Smooth muscle cell (in vitro differentiated cells): ENCODE measurements around the gene OVCA2. TPM values are rescaled to one million over a fixed set of nuclear protein-coding genes. Genes with fewer than 3 reads are reported as not detected.

ENCODE experiments used
- DNase-seq: peaks from one replicate; lab custom pipeline; 2025; ENCODE audit not compliant: unreplicated experiment; lab: John Stamatoyannopoulos, UW
- H2AFZ ChIP-seq: fragments of 200-600 bp; sonication (generic); 2 replicates; pipeline ENCODE4 v1.6.0; 2016; ENCODE audit warnings: antibody characterized with exemption, low read depth, mild to moderate bottlenecking
- H3F3A ChIP-seq: fragments of 200-600 bp; sonication (generic); 2 replicates; pipeline ENCODE4 v1.6.0; 2017; ENCODE audit warnings: antibody characterized with exemption, low read depth
- H3K27ac ChIP-seq: fragments of 200-600 bp; sonication (generic); 2 replicates; pipeline ENCODE4 v1.5.1; 2016; ENCODE audit warnings: low read depth, mild to moderate bottlenecking
- H3K27me3 ChIP-seq: fragments of 200-600 bp; sonication (generic); 2 replicates; pipeline ENCODE4 v1.6.1; 2016; ENCODE audit warnings: low read depth, mild to moderate bottlenecking
- H3K36me3 ChIP-seq: fragments of 200-600 bp; sonication (generic); 2 replicates; pipeline ENCODE4 v1.5.1; 2016; ENCODE audit warnings: low read depth
- H3K4me1 ChIP-seq: fragments of 200-600 bp; sonication (generic); 2 replicates; pipeline ENCODE4 v1.5.1; 2016; ENCODE audit warnings: low read depth
- H3K4me2 ChIP-seq: fragments of 200-600 bp; sonication (generic); 2 replicates; pipeline ENCODE4 v1.6.0; 2016; ENCODE audit warnings: mild to moderate bottlenecking
- H3K4me3 ChIP-seq: fragments of 200-600 bp; sonication (generic); 2 replicates; pipeline ENCODE4 v1.5.1; 2016; ENCODE audit warnings: mild to moderate bottlenecking
- H3K79me2 ChIP-seq: fragments of 200-600 bp; sonication (generic); 2 replicates; pipeline ENCODE4 v1.6.0; 2016; ENCODE audit warnings: low read depth, mild to moderate bottlenecking
- H3K9ac ChIP-seq: fragments of 200-600 bp; sonication (generic); 2 replicates; pipeline ENCODE4 v1.6.0; 2016; ENCODE audit warnings: low read depth
- H3K9me3 ChIP-seq: fragments of 200-600 bp; sonication (generic); replicated peaks from 2 replicates; pipeline ENCODE4 v1.5.1; 2016; ENCODE audit warnings: low read depth
- H4K20me1 ChIP-seq: fragments of 200-600 bp; sonication (generic); 2 replicates; pipeline ENCODE4 v1.6.0; 2016; ENCODE audit warnings: low read depth
- CTCF ChIP-seq: fragments of 200-600 bp; sonication (generic); IDR thresholded peaks from 2 replicates; pipeline ENCODE4 v1.5.1; 2017; ENCODE audit warnings: borderline replicate concordance, mild to moderate bottlenecking, antibody characterized with exemption; ENCODE audit not compliant: insufficient read depth, poor library complexity, severe bottlenecking
- WGBS: methylation state at CpG from one replicate; pipeline ENCODE4 v1.1.7; 2016; ENCODE audit warnings: low lambda C conversion rate; 5-methylcytosine and 5-hydroxymethylcytosine counted together
- polyA plus RNA-seq: library from polyadenylated mRNA; unstranded; fragments of >200 nt; fragmentation: Nextera tagmentation; extraction: Ambion mirVana; gene quantifications from 2 replicates; pipeline ENCODE4 v1.2.1, GENCODE V29; 2016
- total RNA-seq: library from RNA; depleted of rRNA; stranded (reverse); fragments of >200 nt; gene quantifications from 2 replicates; pipeline ENCODE4 v1.2.3, GENCODE V29; 2014

The OVCA2 gene
- total and polyA plus RNA-seq, 2 experiments from 2014 or later = 46.7 to 47.6 TPM

GRCh38 chr17:2002767-2003329 lies 39.0 kb upstream of the OVCA2 start:
- Histone ChIP-seq H3F3A (no peaks in the 10 kb centered on the region), H3K36me3 (no peaks in the 10 kb centered on the region), H3K9ac (no peak overlapping the region), H3K27ac (no peak overlapping the region), H3K4me3 (no peak overlapping the region), H3K4me1 (peaks cover 17% of the 10 kb centered on the region), H2AFZ (no peak overlapping the region), H3K27me3 (no peaks in the 10 kb centered on the region), H3K9me3 (no peaks in the 10 kb centered on the region), H3K4me2 (no peak overlapping the region), H4K20me1 (no peaks in the 10 kb centered on the region), H3K79me2 (no peaks in the 10 kb centered on the region)
- no peak for TF ChIP-seq CTCF
- no peak for DNase-seq
- 83% methylated on average over 14 of the region's 16 CpGs for WGBS

GRCh38 chr17:2003525-2003924 lies 38.3 kb upstream of the OVCA2 start:
- H4K20me1 ChIP-seq = no peaks in the 10 kb centered on the region

GRCh38 chr17:2004435-2004952 lies 37.3 kb upstream of the OVCA2 start:
- no peaks in the 10 kb centered on the region for H3K36me3 ChIP-seq
- H2AFZ ChIP-seq = no peak overlapping the region
- no peak overlapping the region for H3K9ac ChIP-seq
- no peak for DNase-seq
- no peaks in the 10 kb centered on the region for H3F3A ChIP-seq
- H3K4me3 ChIP-seq = no peak overlapping the region
- no peaks in the 10 kb centered on the region for H4K20me1 ChIP-seq
- no peaks in the 10 kb centered on the region for H3K27me3 ChIP-seq
- no peak overlapping the region for H3K4me2 ChIP-seq
- 60% methylated on average over 12 of the region's 12 CpGs for WGBS
- H3K27ac ChIP-seq = no peak overlapping the region
- H3K79me2 ChIP-seq = no peaks in the 10 kb centered on the region
- no peaks in the 10 kb centered on the region for H3K9me3 ChIP-seq
- peaks cover 10% of the 10 kb centered on the region for H3K4me1 ChIP-seq
- no peak for TF ChIP-seq CTCF

More at GRCh38 chr17:2003525-2003924, 38.3 kb upstream of the OVCA2 start:
- no peaks in the 10 kb centered on the region for H3F3A ChIP-seq
- H3K79me2 ChIP-seq = no peaks in the 10 kb centered on the region
- H2AFZ ChIP-seq = no peak overlapping the region
- H3K36me3 ChIP-seq = no peaks in the 10 kb centered on the region
- no peak for DNase-seq
- no peak for TF ChIP-seq CTCF
- no peak overlapping the region for H3K4me2 ChIP-seq
- H3K4me1 ChIP-seq = peaks cover 15% of the 10 kb centered on the region
- no peak overlapping the region for H3K9ac ChIP-seq
- 98% methylated on average over 13 of the region's 13 CpGs for WGBS
- no peak overlapping the region for H3K27ac ChIP-seq
- H3K27me3 ChIP-seq = no peaks in the 10 kb centered on the region
- H3K9me3 ChIP-seq = no peaks in the 10 kb centered on the region
- no peak overlapping the region for H3K4me3 ChIP-seq

- 92% methylated on average over 15 of the region's 15 CpGs for WGBS
- no peak overlapping the region for H3K4me3 ChIP-seq
- no peak overlapping the region for H3K9ac ChIP-seq
- DNase-seq = no peak
- H3K4me2 ChIP-seq = no peak overlapping the region
- TF ChIP-seq CTCF = no peak
- no peaks in the 10 kb centered on the region for H3K36me3 ChIP-seq
- H4K20me1 ChIP-seq = no peaks in the 10 kb centered on the region
- no peaks in the 10 kb centered on the region for H3K9me3 ChIP-seq
- H2AFZ ChIP-seq = no peak overlapping the region
- H3F3A ChIP-seq = no peaks in the 10 kb centered on the region
- H3K27ac ChIP-seq = no peak overlapping the region
- no peaks in the 10 kb centered on the region for H3K4me1 ChIP-seq
- no peaks in the 10 kb centered on the region for H3K79me2 ChIP-seq
- H3K27me3 ChIP-seq = no peaks in the 10 kb centered on the region
Observed at GRCh38 chr17:2008332-2009126, 33.3 kb upstream of the OVCA2 start.
